Nephron (organoid): ENCODE data around the gene CARD8.

Source experiments
- H3K27ac Mint-ChIP-seq, 3 experiments: 2 replicates each; pipeline ENCODE4 v1.8.0; 2020; ENCODE audit warnings: mixed read lengths in 3 of 3, mild to moderate bottlenecking in 2 of 3, moderate library complexity in 1 of 3
- H3K27me3 Mint-ChIP-seq: 2 replicates; pipeline ENCODE4 v1.8.0; 2021; ENCODE audit warnings: low read depth, mild to moderate bottlenecking, moderate library complexity, mixed read lengths
- H3K36me3 Mint-ChIP-seq: 2 replicates; pipeline ENCODE4 v1.8.0; 2020; ENCODE audit warnings: low read depth, mixed read lengths
- H3K4me1 Mint-ChIP-seq: 2 replicates; pipeline ENCODE4 v1.8.0; 2020; ENCODE audit warnings: mixed read lengths
- H3K4me3 Mint-ChIP-seq, 3 experiments: 2 replicates each; pipeline ENCODE4 v1.8.0; 2020; ENCODE audit warnings: mild to moderate bottlenecking in 3 of 3, mixed read lengths in 3 of 3, moderate library complexity in 2 of 3
- H3K9me3 Mint-ChIP-seq: 2 replicates; pipeline ENCODE4 v1.8.0; 2020; ENCODE audit warnings: mixed read lengths
- CTCF ChIP-seq, 3 experiments: fragments of 200-600 bp; sonication (generic); IDR thresholded peaks; one replicate each; pipeline ENCODE4 v1.5.0; 2021; ENCODE audit warnings: antibody characterized with exemption in 3 of 3; ENCODE audit not compliant: unreplicated experiment in 3 of 3

Gene CARD8

DNA sequence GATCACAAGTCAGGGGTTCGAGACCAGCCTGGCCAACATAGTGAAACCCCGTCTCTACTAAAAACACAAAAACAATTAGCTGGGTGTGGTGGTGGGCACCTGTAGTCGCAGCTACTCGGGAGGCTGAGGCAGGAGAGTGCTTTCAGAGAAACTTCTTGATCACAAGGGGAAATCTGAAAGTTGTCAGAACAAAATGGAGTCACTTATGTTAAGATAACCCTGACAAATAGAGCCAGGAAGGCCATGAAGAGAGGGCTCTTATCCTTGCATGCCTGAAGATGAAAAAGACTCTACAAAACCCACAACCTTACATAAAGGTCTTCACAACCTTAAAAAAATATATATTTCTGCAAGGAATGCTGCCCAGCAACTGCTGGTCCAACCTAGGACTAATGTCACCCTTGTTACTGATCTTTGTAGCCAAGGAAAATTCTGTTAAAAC, 1.2 kb downstream of the CARD8 start:
- H3K27ac Mint-ChIP-seq, result peak overlapping the region; percentile 59 to 100 (median 74)
- peaks cover 17% of the 10 kb centered on the region for H3K36me3 Mint-ChIP-seq
- TF ChIP-seq CTCF (IDR thresholded peaks at IDR 0.05; ENCODE audit: unreplicated experiment in 3 of 3), result no peak
- H3K4me3 Mint-ChIP-seq, result peak overlapping the region; percentile 99 to 100 (median 100)
- peaks cover under 1% of the 10 kb centered on the region for H3K27me3 Mint-ChIP-seq
- H3K4me1 Mint-ChIP-seq, result peaks cover 30% of the 10 kb centered on the region
- no peaks in the 10 kb centered on the region for H3K9me3 Mint-ChIP-seq

DNA sequence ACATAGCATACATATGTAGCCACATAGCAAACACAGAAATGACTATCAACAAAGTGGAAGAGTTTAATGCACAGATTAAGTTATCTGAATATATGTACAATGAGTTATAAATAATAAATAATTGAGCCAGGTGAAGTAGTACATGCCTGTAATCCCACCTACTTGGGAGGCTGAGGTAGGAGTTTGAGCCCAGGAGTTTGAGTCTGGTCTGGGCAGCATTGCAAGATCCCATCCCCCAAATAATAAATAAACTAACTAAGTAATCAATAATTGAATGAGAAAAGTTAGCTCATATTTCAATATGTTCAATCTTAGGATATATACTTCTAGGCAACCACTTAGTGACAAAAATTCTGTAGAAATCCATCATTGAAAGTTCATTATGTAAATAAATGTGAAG, 1.7 kb downstream of the CARD8 start:
- peaks cover 30% of the 10 kb centered on the region for H3K4me1 Mint-ChIP-seq
- no peaks in the 10 kb centered on the region for H3K9me3 Mint-ChIP-seq
- H3K36me3 Mint-ChIP-seq, result peaks cover 20% of the 10 kb centered on the region
- peak overlapping the region; percentile 59 to 100 (median 74) for H3K27ac Mint-ChIP-seq
- H3K4me3 Mint-ChIP-seq, result peak overlapping the region; percentile 99 to 100 (median 100)
- no peaks in the 10 kb centered on the region for H3K27me3 Mint-ChIP-seq
- TF ChIP-seq CTCF (IDR thresholded peaks at IDR 0.05; ENCODE audit: unreplicated experiment in 3 of 3), result no peak

GRCh38 chr19:48252609-48253008, 3.1 kb downstream of the CARD8 start:
- H3K36me3 Mint-ChIP-seq, result peaks cover 30% of the 10 kb centered on the region
- H3K4me1 Mint-ChIP-seq, result peaks cover 30% of the 10 kb centered on the region
- TF ChIP-seq CTCF (IDR thresholded peaks at IDR 0.05; ENCODE audit: unreplicated experiment in 3 of 3), result no peak
- peak overlapping the region in 1 of 3 experiments; percentile 62 for H3K27ac Mint-ChIP-seq
- H3K4me3 Mint-ChIP-seq, result peak overlapping the region in 1 of 3 experiments; percentile 60
- no peaks in the 10 kb centered on the region for H3K27me3 Mint-ChIP-seq
- no peaks in the 10 kb centered on the region for H3K9me3 Mint-ChIP-seq

GRCh38 chr19:48250290-48251025, 5.3 kb downstream of the CARD8 start:
- no peaks in the 10 kb centered on the region for H3K27me3 Mint-ChIP-seq
- no peaks in the 10 kb centered on the region for H3K9me3 Mint-ChIP-seq
- H3K27ac Mint-ChIP-seq, result no peak overlapping the region
- H3K4me3 Mint-ChIP-seq, result no peak overlapping the region
- no peak for TF ChIP-seq CTCF (IDR thresholded peaks at IDR 0.05; ENCODE audit: unreplicated experiment in 3 of 3)
- H3K36me3 Mint-ChIP-seq, result peaks cover 42% of the 10 kb centered on the region
- H3K4me1 Mint-ChIP-seq, result peaks cover 25% of the 10 kb centered on the region

DNA sequence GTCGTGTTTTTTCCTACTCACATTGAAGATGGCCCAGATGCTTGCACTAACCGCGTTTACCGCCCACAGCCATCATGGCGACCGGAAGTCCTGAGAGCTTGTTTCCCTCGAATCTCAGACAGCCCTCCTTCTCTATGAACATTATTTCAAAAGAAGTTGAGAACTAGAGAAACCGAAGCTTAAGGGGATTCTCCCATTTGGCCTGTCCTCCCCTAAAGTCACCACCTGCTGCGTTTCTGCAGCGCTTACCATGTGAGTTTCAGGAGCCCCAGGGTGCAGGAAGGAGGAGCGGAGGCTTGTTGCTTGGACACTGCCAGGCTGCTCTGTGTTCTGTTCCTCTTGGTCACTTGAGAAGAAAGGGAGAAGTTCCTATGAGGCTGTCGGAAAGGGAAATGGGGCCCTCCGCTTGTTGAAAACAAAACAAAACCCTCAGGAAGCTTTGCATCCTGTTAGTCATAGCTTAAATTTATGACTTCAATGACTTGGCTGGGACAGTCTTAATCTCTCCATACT, 6.2 kb downstream of the CARD8 start:
- Mint-ChIP-seq H3K4me3 (no peak overlapping the region), H3K27me3 (no peaks in the 10 kb centered on the region), H3K36me3 (peaks cover 42% of the 10 kb centered on the region), H3K4me1 (peaks cover 19% of the 10 kb centered on the region), H3K27ac (no peak overlapping the region), H3K9me3 (no peaks in the 10 kb centered on the region)
- no peak for TF ChIP-seq CTCF (IDR thresholded peaks at IDR 0.05; ENCODE audit: unreplicated experiment in 3 of 3)
